Activated effector memory CD4-positive, alpha-beta T cell treated with Interleukin-2 at 50 U/mL for 16 hours (primary cell): ENCODE data around the gene CACNA1A.
A peak's percentile ranks its signal among the peaks of the same experiment; 100 is the strongest.
"Not testable (repeated sequence)": the region's sequence is repeated elsewhere in the genome, so short reads cannot be mapped to it uniquely, and the experiment has no call there.

Source experiments
- DNase-seq: peaks from one replicate; pipeline ENCODE4 v3.0.0-alpha.2; 2020

CACNA1A gene

GRCh38 chr19:13267889-13268288 is 238.4 kb downstream of the CACNA1A start:
- DNase-seq, result no peak

- DNase-seq, result no peak
Observed at GRCh38 chr19:13267131-13267530, 239.1 kb downstream of the CACNA1A start.

- no peak for DNase-seq
Observed at GRCh38 chr19:13262450-13262849, 243.8 kb downstream of the CACNA1A start.

GRCh38 chr19:13260883-13261653 is 245.2 kb downstream of the CACNA1A start:
- DNase-seq, result no peak

- DNase-seq, result no peak
Observed at GRCh38 chr19:13256918-13257317, 249.4 kb downstream of the CACNA1A start.

- DNase-seq, result not testable (repeated sequence)
Observed at GRCh38 chr19:13256398-13256797, 249.9 kb downstream of the CACNA1A start.

GRCh38 chr19:13255719-13256059 is 250.6 kb downstream of the CACNA1A start:
- DNase-seq, result no peak

GRCh38 chr19:13255041-13255718 is 251.1 kb downstream of the CACNA1A start:
- DNase-seq, result no peak

GRCh38 chr19:13252569-13253335 is 253.5 kb downstream of the CACNA1A start:
- DNase-seq, result no peak

GRCh38 chr19:13244920-13245319 is 261.4 kb downstream of the CACNA1A start:
- DNase-seq, result no peak

GRCh38 chr19:13241231-13242104 is 264.8 kb downstream of the CACNA1A start:
- DNase-seq, result no peak

- no peak for DNase-seq
Observed at GRCh38 chr19:13240312-13241022, 265.8 kb downstream of the CACNA1A start.

- no peak for DNase-seq
Observed at GRCh38 chr19:13238891-13239534, 267.3 kb downstream of the CACNA1A start.

GRCh38 chr19:13234518-13234917 is 271.8 kb downstream of the CACNA1A start:
- peak; percentile 45 for DNase-seq

GRCh38 chr19:13231663-13232062 is 274.6 kb downstream of the CACNA1A start:
- DNase-seq, result no peak

GRCh38 chr19:13229246-13229645 is 277.0 kb downstream of the CACNA1A start:
- no peak for DNase-seq

GRCh38 chr19:13228561-13228960 is 277.7 kb downstream of the CACNA1A start:
- no peak for DNase-seq

GRCh38 chr19:13226983-13227382 is 279.3 kb downstream of the CACNA1A start:
- DNase-seq, result no peak

- no peak for DNase-seq
Observed at GRCh38 chr19:13225973-13226865, 280.1 kb downstream of the CACNA1A start.

GRCh38 chr19:13225085-13225484 is 281.2 kb downstream of the CACNA1A start:
- no peak for DNase-seq
